Mesothelial cell of epicardium (in vitro differentiated cells): ENCODE results near the gene PRAC2. TPM values are rescaled to one million over a fixed set of nuclear protein-coding genes. Genes with fewer than 3 reads are reported as not detected.

Experiments
- DNase-seq, 2 experiments: peaks; one replicate each; pipeline ENCODE4 v3.0.0; 2021; ENCODE audit warnings: low spot score in 2 of 2; ENCODE audit not compliant: unreplicated experiment in 2 of 2
- H3K27ac Mint-ChIP-seq: 2 replicates; pipeline ENCODE4 v1.8.0; 2021; ENCODE audit warnings: mixed read lengths
- H3K27me3 Mint-ChIP-seq: 2 replicates; pipeline ENCODE4 v1.8.0; 2021; ENCODE audit warnings: low read depth, mixed read lengths
- H3K36me3 Mint-ChIP-seq: 2 replicates; pipeline ENCODE4 v1.8.0; 2021; ENCODE audit warnings: mixed read lengths
- H3K4me1 Mint-ChIP-seq: 2 replicates; pipeline ENCODE4 v1.8.0; 2021; ENCODE audit warnings: mixed read lengths
- H3K4me3 Mint-ChIP-seq: 2 replicates; pipeline ENCODE4 v1.8.0; 2021; ENCODE audit warnings: mild to moderate bottlenecking, moderate library complexity, mixed read lengths
- H3K9me3 Mint-ChIP-seq: 2 replicates; pipeline ENCODE4 v1.8.0; 2021; ENCODE audit warnings: mixed read lengths
- CTCF ChIP-seq: fragments of 200-600 bp; sonication (generic); IDR thresholded peaks from one replicate; pipeline ENCODE4 v1.5.0; 2021; ENCODE audit warnings: antibody characterized with exemption; ENCODE audit not compliant: unreplicated experiment
- microRNA-seq: library from miRNA; unstranded; fragments of <30 nt; microRNA quantifications from one replicate; pipeline ENCODE4 v1.2.0, GENCODE V29; 2021; ENCODE audit warnings: inconsistent platforms, mixed read lengths
- total RNA-seq: library from RNA; stranded (reverse); gene quantifications from 3 replicates; pipeline ENCODE4 v1.2.1, GENCODE V29; 2021

The PRAC2 gene
- total RNA-seq, 1 donor from 2014 or later, result 8.5 TPM

GRCh38 chr17:48769009-48769675 is 46.2 kb downstream of the PRAC2 start:
- no peaks in the 10 kb centered on the region for H3K36me3 Mint-ChIP-seq
- no peak for TF ChIP-seq CTCF
- no peaks in the 10 kb centered on the region for H3K9me3 Mint-ChIP-seq
- no peaks in the 10 kb centered on the region for H3K4me1 Mint-ChIP-seq
- no peak overlapping the region for H3K4me3 Mint-ChIP-seq
- H3K27me3 Mint-ChIP-seq, result peaks cover 36% of the 10 kb centered on the region
- H3K27ac Mint-ChIP-seq, result no peak overlapping the region
- no peak for DNase-seq

GRCh38 chr17:48770954-48771353 is 48.0 kb downstream of the PRAC2 start:
- no peak for DNase-seq
- H3K4me1 Mint-ChIP-seq, result no peaks in the 10 kb centered on the region
- peaks cover 20% of the 10 kb centered on the region for H3K27me3 Mint-ChIP-seq
- H3K9me3 Mint-ChIP-seq, result peaks cover 4% of the 10 kb centered on the region
- H3K27ac Mint-ChIP-seq, result no peak overlapping the region
- no peak for TF ChIP-seq CTCF
- no peak overlapping the region for H3K4me3 Mint-ChIP-seq
- no peaks in the 10 kb centered on the region for H3K36me3 Mint-ChIP-seq

- H3K27me3 Mint-ChIP-seq, result peaks cover 20% of the 10 kb centered on the region
- H3K36me3 Mint-ChIP-seq, result no peaks in the 10 kb centered on the region
- H3K4me1 Mint-ChIP-seq, result no peaks in the 10 kb centered on the region
- H3K27ac Mint-ChIP-seq, result no peak overlapping the region
- H3K4me3 Mint-ChIP-seq, result no peak overlapping the region
- peaks cover 4% of the 10 kb centered on the region for H3K9me3 Mint-ChIP-seq
- no peak for DNase-seq
- TF ChIP-seq CTCF, result no peak
Observed at GRCh38 chr17:48773245-48773644, 50.3 kb downstream of the PRAC2 start.

Small RNA genes lying within 50 kb of the gene (microRNA-seq; reads per million reads assigned to microRNA genes)
- gene MIR3185, result not detected

Other genes with a start within 250 kb of the PRAC2 start
- gene HOXB1, start 192.2 kb upstream of the PRAC2 start, total RNA-seq, result 0.24 to 0.43 TPM (median 0.25 TPM) in 3 replicates
- 46.6 to 47.2 TPM (median 46.7 TPM) in 3 replicates for gene HOXB2, start 178.1 kb upstream of the PRAC2 start, total RNA-seq
- 34.2 to 39.2 TPM (median 34.4 TPM) in 3 replicates for gene HOXB4, start 144.8 kb upstream of the PRAC2 start, total RNA-seq
- gene HOXB3, start 132.9 kb upstream of the PRAC2 start, total RNA-seq, result 282 to 303 TPM (median 282 TPM) in 3 replicates
- gene HOXB5, start 129.4 kb upstream of the PRAC2 start, total RNA-seq, result 28.6 to 32.4 TPM (median 31.1 TPM) in 3 replicates
- 56.4 to 63.1 TPM (median 59.7 TPM) in 3 replicates for gene HOXB6, start 118.2 kb upstream of the PRAC2 start, total RNA-seq
- gene HOXB7, start 112.2 kb upstream of the PRAC2 start, total RNA-seq, result 18.6 to 20.3 TPM (median 19.5 TPM) in 3 replicates
- 75.7 to 82.4 TPM (median 78.8 TPM) in 3 replicates for gene HOXB8, start 107.9 kb upstream of the PRAC2 start, total RNA-seq
- 33.8 to 35.4 TPM (median 34.4 TPM) in 3 replicates for gene HOXB9, start 96.8 kb upstream of the PRAC2 start, total RNA-seq
- gene PRAC1, start 667 bp upstream of the PRAC2 start, total RNA-seq, result 14.0 to 16.8 TPM (median 15.2 TPM) in 3 replicates
- gene HOXB13, start 5.6 kb downstream of the PRAC2 start, total RNA-seq, result 26.4 to 26.9 TPM (median 26.8 TPM) in 3 replicates
- gene TTLL6, start 94.0 kb downstream of the PRAC2 start, total RNA-seq, result not detected in 3 replicates
- 55.2 to 56.6 TPM (median 56.6 TPM) in 3 replicates for gene CALCOCO2, start 107.8 kb downstream of the PRAC2 start, total RNA-seq
- gene ATP5MC1, start 169.6 kb downstream of the PRAC2 start, total RNA-seq, result 45.1 to 48.7 TPM (median 48.0 TPM) in 3 replicates
- 85.8 to 89.8 TPM (median 88.1 TPM) in 3 replicates for gene UBE2Z, start 185.2 kb downstream of the PRAC2 start, total RNA-seq
- gene SNF8, start 221.7 kb downstream of the PRAC2 start, total RNA-seq, result 78.6 to 91.5 TPM (median 88.0 TPM) in 3 replicates
- gene GIP, start 245.4 kb downstream of the PRAC2 start, total RNA-seq, result not detected in 3 replicates